Fibroblast of skin of back (primary cell): ENCODE data around the gene PPP1R13B. TPM values are rescaled to one million over a fixed set of nuclear protein-coding genes. Genes with fewer than 3 reads are reported as not detected.
"Not testable (repeated sequence)": the region's sequence is repeated elsewhere in the genome, so short reads cannot be mapped to it uniquely, and the experiment has no call there.

ENCODE experiments used
- DNase-seq: peaks from one replicate; pipeline ENCODE4 v3.0.0-alpha.2; 2013
- polyA plus RNA-seq, 2 experiments: library from polyadenylated mRNA; unstranded; fragments of 120-200 nt; gene quantifications; one replicate each; pipeline ENCODE4 v1.2.1, GENCODE V29; 2013; ENCODE audit not compliant: insufficient read length in 2 of 2

The PPP1R13B gene, protein sequence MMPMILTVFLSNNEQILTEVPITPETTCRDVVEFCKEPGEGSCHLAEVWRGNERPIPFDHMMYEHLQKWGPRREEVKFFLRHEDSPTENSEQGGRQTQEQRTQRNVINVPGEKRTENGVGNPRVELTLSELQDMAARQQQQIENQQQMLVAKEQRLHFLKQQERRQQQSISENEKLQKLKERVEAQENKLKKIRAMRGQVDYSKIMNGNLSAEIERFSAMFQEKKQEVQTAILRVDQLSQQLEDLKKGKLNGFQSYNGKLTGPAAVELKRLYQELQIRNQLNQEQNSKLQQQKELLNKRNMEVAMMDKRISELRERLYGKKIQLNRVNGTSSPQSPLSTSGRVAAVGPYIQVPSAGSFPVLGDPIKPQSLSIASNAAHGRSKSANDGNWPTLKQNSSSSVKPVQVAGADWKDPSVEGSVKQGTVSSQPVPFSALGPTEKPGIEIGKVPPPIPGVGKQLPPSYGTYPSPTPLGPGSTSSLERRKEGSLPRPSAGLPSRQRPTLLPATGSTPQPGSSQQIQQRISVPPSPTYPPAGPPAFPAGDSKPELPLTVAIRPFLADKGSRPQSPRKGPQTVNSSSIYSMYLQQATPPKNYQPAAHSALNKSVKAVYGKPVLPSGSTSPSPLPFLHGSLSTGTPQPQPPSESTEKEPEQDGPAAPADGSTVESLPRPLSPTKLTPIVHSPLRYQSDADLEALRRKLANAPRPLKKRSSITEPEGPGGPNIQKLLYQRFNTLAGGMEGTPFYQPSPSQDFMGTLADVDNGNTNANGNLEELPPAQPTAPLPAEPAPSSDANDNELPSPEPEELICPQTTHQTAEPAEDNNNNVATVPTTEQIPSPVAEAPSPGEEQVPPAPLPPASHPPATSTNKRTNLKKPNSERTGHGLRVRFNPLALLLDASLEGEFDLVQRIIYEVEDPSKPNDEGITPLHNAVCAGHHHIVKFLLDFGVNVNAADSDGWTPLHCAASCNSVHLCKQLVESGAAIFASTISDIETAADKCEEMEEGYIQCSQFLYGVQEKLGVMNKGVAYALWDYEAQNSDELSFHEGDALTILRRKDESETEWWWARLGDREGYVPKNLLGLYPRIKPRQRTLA
- polyA plus RNA-seq (2013, experiment 1 of 2; ENCODE audit: insufficient read length) = 2.9 TPM
- polyA plus RNA-seq (2013, experiment 2 of 2; ENCODE audit: insufficient read length) = 3.2 TPM

DNA sequence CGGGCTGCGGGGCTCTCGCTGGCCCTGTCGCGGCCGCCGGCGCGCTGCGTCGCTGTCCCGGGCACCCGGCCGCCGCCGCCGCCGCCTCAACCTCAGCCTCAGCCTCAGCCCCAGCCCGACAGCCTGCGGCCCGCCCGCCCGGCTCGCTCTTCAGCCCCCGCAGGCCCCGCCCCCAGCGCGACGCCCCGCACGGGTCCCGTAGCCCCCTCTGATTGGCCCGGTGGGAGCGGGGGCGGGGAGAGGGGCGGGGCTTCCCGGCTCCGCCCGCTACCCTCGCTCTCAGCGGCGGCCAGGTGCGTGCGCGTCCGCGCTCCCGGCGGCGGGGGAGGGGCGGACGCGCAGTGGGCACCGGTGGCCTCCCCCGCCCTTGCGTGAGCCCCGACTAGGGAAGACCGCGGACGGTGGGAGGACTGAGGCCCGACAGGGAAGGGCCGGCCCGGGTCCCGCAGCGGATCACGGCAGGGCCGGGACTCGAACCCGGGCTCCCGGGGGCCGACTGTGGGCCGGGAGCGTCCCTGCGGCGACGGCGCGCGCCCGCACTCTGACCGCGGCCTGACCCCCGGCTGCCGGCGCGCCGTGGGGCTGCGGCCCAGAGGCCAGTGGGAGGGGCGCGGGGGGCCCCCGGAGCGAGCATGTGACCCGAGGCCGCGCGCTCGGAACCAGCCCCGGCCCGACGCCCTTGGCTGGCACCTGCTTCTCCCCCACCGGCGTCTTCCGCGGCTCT lies at the start of gene PPP1R13B:
PPP1R13B (minus strand) TSS at position 125 of the 724 bp plus-strand sequence. CDS start 268 bp downstream, outside the sequence.
- DNase-seq = peak; percentile 83

DNA sequence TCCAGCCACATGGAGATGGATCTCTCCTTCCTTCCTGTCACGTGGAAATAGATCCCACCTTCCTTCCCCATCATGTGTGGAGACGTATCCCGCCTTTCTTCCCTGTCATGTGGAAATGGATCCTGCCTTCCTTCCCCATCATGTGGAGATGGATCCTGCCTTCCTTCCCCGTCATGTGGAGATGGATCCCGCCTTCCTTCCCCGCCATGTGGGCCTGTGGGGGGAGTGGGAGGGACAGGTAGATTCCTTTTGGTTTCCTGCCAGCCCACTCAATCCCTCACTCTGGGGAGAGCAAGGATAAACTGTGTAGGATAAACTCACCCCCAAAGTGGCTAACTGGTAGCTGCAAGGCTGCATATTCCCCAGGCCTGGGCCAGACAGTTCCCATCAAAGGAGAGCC lies 49.2 kb upstream of the PPP1R13B start:
- no peak for DNase-seq

DNA sequence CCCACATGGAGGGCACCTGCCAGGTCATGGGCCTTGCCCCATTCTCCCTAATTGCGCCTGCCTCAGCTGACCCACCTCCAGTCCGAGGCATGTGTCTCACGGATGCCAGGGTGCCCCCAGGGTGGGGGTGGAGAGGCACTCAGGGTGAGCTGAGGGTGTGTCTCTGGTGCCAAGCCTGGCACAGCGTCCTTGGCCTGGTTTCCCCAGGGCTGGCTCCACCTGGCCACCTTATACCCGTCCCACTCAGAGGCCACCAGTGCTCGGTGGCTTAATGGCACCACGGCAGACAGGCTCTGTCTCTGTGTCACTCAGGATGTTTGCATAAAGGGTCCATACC lies 47.3 kb upstream of the PPP1R13B start:
- no peak for DNase-seq

DNA sequence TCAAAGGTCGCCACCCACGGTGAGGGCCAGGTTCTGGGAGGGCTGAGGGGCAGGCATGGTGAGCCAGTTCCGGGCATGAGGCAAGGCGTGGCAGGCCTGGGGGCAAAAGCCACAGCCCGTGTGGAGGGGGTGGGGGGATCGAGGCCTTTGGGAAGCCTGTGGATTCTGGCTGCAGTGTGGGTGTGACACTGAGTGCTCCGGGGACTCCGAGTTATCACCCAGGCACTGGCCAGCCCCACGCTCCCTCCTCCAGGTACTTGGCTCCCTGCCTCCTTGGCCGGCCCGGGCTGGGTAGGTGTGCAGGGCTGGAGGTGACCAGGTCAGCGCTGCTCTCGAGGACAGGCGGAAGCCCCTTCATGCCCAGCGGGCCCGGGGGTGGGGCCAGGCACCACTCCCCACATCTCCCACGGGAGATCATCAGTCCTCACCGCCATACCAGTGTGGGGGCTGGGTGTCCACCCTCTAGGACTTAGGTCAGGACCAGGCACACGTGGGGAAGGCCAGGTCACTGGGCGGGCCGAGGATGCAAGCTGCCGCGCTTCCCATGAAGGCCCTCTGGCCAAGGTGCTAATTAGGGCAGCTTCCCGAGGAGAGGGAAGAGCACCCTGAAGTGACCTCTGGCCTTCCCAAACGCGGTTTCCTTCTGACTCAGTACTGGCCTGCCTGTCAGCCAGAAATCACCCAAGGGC lies 46.8 kb upstream of the PPP1R13B start:
- DNase-seq = no peak

DNA sequence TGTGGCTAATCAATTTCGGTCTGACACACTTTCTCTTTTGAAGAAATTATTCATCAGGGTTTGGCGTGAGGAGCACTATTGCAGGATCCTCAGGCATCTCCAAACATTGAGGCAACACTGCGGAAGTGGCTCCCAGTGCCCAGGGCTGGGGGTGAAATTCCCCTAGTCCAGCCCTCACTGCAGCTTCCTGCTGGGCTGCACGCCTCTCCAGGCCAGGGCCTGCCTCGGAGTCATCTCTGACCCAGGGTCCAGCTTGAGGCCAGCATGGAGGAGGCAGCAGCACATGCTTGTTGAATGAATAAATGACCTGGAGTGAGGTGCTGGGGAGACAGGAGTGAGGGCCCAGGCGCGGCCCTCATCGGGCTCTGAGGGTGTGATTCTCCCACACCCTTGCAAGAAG lies 44.9 kb upstream of the PPP1R13B start:
- no peak for DNase-seq

DNA sequence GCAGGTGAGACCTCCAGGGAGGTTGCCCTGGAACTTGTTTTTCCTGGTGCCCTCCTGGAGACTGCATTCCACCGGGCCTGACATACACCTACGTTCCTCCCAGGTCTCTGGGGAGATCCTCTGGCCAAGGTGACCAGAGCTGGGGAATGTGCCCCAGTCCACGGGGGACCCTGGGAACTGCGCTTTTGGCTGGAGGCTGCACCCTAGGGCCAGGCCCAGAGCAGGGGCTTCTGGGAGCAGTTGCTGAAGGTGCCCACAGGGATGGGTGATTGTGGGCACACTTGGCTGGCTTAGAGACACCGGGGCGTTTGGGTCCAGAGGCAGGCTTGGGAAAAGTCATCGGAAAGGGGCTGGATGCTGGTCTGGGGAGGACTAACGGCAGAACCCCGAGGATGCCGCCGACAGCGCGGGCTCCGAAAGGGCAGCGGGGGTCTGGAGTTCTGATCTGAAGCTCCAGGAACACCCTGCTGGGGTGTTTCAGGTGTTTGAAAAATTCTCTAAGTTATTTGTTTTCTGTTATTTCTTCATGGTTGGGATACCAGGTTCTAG lies 44.4 kb upstream of the PPP1R13B start:
- DNase-seq = no peak

DNA sequence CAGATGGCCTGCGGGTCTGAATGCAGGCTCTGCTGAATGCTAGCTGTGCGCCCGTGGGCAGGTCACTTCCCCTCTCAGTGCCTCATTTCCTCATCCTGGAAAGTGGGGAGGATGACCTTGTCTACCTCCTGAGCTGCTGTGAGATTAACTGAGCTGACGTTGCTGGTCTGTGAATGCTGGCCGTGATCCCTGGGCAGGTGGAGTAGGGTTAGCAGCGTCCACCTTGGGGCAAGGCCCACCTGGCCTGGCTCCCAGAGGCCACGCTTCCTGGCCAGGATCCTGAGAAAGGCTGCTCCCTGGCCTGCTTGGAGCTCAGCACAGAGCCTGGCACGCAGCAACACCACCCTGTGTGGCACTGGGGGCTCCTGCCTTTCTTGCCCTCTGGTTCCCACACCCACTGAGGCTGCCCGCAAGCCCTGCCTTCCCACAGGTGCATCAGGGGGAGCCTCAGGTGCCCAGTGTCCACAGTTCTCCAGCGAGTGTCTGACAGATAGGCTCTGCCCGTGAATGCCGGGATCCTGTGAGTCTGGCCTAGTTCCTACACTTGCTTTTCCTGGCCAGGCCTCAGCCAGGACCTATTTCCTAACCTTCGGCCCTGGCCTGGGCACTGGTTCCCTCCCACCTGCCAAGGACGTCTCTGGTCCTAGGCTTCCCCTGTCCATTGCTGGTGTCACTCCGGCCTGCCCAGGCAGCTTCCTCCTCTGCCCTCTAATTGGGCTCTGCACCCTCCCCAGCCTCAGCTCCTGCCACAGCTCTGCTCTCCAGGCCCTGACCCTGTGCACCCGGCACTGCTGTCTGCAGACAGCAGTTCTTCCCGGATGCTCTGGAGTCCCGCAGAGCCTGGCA lies 43.7 kb upstream of the PPP1R13B start:
- no peak for DNase-seq

DNA sequence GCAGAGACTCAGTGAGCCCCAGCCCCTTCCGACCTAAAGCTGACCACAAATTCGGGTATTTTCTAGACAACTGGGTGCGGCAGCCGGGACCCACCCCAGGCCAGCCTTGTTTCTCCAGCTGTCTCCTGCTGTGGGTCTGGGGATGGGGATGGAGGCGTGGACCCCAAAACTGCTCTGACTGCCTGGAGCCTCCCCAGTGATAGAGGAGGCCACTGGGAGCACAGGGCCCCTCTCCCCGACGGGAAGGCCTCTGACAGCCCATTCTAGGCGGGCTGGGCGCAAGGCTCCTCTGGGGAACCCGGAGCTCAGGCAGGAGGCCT lies 42.6 kb upstream of the PPP1R13B start:
- DNase-seq = no peak

DNA sequence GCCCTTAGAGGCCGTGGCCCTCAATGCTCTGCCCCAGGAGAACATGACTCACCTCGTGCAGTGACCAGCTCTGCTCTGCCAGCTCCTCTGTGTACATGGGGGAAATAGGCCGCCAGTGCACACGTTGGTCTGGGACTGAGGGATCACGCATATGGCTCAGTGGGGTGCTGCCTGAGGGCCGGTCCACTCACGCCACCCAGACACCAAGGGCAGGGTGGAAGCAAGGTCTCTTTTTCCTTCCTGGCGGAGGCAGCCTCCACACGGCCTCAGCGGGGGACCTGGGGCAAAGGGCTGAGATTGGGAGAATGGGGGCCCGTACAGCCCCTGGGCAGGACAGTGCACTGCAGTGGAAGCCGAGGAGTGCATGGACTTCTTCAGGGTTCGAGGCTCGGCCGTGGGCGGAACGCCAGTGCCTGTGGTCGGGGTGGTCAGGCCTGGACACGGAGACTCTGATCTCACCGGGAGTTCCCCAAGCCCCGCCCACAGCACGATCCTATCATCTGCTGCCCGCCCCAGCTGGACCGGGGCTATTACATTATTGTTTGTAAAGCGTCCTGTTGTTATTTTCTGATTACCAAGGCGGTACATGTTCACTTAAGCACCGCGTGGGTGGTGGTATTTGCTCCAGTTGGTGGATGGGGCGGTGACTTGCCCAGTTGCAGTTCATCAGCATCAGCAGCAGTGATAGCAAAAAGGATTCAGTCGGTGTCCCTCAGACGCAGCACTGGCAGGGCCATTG lies 42.1 kb upstream of the PPP1R13B start:
- DNase-seq = no peak

DNA sequence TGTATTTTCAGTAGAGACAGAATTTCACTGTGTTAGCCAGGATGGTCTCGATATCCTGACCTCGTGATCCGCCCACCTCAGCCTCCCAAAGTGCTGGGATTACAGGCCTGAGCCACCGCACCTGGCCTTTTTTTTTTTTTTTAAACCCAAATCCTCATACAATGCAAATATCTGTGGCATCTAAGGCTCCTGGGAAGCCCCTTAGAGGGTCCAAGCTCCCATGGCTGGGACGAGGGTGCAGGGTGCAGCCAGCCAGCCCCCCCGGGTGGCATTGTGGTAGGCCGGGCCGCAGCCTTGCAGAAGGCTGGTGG lies 41.6 kb upstream of the PPP1R13B start:
- DNase-seq = not testable (repeated sequence)

DNA sequence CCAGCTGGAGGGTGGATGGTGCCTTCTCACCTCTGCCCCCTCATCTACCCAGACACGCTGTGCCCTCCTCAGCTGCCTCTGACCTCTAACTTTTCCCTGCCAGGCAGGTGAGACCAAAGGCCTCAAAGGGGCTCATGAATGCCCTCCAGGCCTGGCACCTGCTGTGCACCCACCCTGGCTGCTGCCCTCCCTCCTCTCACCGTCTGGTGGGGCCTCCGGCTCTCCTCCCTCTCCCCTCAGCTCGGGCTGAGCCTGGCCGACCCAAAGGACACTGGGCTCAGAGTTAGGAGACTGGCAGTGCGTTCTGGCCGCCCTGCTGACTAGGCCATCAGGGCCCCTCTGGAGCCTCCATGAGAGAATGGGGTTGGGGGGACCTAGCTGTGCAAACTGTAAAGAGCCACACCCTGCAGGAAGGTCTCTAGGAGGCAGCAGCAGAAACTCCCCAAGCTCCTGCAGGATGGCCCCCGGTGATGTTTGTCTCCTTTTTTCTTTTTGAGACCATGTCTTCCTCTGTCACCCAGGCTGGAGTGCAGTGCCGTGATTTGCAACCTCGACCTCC lies 40.3 kb upstream of the PPP1R13B start:
- no peak for DNase-seq

DNA sequence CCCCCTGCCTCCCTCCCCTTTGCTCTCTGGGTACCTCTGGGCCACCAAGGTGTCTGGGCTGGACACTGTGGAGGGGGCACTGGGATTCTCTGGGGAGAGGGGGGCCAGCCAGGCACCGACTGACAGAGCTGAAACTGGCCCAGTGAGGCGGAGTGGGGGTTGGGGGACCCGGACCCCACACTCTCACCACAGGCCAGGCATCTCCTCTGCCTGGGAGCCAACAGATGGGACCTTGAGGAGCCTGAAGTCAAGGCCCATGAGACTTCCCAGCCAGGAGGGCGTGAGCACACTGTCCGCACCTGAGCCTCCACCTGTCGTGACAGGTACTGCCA lies 39.8 kb upstream of the PPP1R13B start:
- no peak for DNase-seq

DNA sequence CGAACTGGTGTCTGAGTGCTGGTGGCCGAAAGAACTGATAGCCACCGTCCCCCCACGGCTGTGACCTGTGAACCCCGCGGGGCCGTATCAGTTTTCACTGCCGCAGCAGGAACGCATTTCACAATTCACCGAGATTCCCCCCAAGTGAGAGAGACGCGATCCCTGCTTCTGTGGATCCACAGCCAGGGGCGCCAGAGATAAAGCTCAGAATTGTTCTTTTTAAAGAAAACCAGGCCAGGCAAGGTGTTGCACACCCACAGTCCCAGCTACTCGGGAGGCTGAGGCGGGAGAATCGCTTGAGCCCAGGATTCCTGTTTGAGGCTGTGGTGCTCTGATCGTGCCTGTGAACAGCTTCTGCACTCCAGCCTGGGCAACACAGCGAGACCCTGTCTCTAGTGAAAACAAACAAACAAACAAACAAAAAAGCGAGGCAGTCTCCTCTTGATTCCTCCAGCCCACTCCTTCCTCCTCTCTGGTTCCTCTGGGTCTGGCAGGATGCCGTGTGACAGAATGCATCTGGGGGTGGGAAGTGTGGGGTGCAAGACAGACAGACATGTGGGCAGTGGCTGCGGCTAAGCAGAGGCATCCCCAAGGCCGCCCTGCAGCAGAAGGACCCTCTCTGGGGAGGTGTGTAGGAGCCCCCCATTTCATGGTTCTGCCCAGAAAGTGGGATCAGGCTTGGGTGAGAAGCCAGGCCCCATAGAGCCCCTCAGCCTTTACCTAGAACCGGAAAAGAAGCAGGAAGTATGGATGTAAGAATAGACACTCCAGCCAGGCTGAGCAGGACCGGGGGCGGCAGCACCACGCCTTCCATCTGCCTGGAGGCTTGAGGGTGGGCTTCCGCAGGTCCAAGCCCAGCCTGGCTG lies 39.2 kb upstream of the PPP1R13B start:
- no peak for DNase-seq

DNA sequence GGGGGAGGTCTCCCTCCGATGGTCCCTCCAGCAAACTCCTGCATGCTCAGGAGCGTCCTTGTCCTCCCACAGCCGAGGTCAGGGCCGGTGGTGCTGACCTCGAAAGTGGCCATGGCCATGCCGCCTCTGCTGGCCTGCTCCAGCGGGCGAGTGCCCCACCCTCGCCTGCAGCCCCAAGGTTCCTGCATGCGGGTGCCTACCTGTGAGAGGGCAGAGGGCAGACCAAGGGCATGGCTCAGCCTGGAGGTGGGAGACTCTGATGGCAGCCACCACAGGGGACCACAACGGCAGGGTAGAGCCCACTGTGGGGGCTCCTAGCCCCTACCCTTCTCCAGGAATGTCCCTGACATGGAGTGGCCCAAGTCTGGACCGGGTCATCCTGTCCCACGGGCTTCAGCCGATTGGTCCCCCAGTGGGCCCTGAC lies 38.1 kb upstream of the PPP1R13B start:
- no peak for DNase-seq

DNA sequence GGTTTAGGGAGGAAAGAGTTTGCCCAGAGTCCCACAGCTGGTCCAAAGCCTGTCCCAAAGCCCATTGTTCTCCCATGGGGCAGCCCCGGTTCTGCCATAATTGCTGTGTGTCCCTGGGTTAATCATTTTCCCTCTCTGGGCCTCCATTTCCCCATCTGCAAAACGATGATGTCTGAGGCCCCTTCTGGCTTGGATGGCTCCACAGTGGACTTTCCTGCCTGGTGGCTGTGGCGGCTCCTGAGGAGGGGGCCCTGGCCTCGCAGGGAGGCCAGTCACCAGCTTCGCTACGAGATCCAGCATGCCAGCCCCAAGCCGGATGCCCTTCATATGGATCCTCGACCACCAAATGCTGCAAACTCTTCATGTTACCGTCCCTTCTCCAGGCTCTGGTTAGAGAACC lies 37.5 kb upstream of the PPP1R13B start:
- no peak for DNase-seq

DNA sequence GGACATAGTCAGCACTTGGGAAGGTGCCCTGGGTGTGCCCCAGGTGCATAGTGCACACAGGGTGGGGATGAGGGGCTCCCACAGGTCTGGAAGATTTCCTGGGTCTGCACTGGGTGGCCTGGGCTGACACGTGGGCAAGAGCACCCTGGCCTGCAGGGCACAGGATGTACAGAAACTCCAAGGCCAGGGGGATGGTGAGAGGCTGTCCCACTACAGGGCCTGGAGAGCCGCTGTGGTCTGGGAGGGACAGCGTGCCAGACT lies 35.8 kb upstream of the PPP1R13B start:
- no peak for DNase-seq

DNA sequence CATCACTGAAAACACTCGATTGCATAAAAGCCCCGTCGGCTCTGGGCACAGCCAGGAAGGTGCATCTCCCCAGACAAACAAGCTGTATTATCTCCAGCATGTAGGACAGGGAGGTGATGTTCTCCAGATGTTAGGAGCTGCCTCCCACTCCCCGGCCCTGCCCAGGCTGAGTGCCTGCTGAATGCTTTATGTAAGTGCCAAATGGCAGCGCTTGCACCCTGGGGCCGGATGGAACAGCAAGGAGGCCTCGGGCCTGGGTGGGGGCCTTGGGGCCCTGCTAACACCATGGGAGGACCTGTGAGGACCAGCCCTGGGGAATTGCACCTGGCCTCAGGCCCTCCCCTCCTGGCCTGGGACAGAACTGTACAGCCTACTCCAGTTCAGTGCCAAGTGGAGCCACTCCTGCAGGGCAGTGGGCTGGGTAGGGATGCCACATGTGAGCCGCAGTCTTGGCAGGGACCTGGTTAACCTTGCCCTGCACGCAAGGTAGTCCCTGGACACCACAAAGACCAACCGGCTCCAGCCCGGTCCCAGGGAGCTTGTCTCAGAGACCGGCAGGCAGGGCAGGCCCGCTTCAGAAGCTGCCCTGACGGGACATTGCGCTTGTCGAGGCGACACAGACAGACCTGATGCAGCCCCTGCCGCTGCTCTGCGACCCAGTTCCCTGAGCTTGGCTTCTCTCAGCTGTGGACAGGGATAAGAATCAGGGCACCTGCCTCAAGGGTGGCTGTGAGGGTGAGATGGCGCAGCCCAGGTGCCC lies 35.3 kb upstream of the PPP1R13B start:
- no peak for DNase-seq
